ENCODE data around the gene E4F1. TPM values are rescaled to one million over a fixed set of nuclear protein-coding genes. Genes with fewer than 3 reads are reported as not detected.
A peak's percentile ranks its signal among the peaks of the same experiment; 100 is the strongest.

The E4F1 gene
- total and polyA plus RNA-seq, 9 of the 15 experiments (the other 6 are each of a cell fraction or from before 2014, with no cell fraction given): 0.48 to 94.9 (median 20.4) TPM

- intact Hi-C loops (cut with micrococcal nuclease) (no loop called here), in situ Hi-C loops (cut with MboI) (no loop called here)
- H3K4me2 ChIP-seq (ENCODE audit: insufficient read depth, low read length): no peak overlapping the region
- no peak for ATAC-seq
- H3K9ac ChIP-seq (ENCODE audit: insufficient read depth in 1 of 2, low read depth in 2 of 2, low read length in 2 of 2): peak overlapping the region in 1 of 2 experiments; percentile 71; a peak in 2 of 4 replicates
- no peaks in the 10 kb centered on the region for H3K79me2 ChIP-seq (ENCODE audit: control insufficient read depth, insufficient read depth, low read length)
- no peak overlapping the region for H2AFZ ChIP-seq (ENCODE audit: low read depth, low read length)
- ChIA-PET POLR2A (no interaction called here), CTCF (ENCODE audit: low intra/inter-chr PET ratio) (no interaction called here)
- H3K9me1 ChIP-seq (ENCODE audit: control insufficient read depth, insufficient read depth, low read length): no peaks in the 10 kb centered on the region
- H3K9me3 ChIP-seq (replicated peaks; ENCODE audit: control insufficient read depth, insufficient read depth, low read depth, low read length): no peaks in the 10 kb centered on the region
- no peaks in the 10 kb centered on the region for H3K36me3 ChIP-seq (ENCODE audit: control insufficient read depth, insufficient read depth, low read length)
- no peak for DNase-seq (ENCODE audit: extremely low read depth in 1 of 4, low spot score in 3 of 4)
- WGBS (ENCODE audit: insufficient coverage, low coverage, missing lambda C conversion rate): 74% methylated on average over 7 of the region's 8 CpGs
- no TSS peak for BruUV-seq (replicated peaks)
- no peak for FAIRE-seq
- H3K4me1 ChIP-seq (replicated peaks in 1 of 2; ENCODE audit: control insufficient read depth in 2 of 2, insufficient read depth in 2 of 2, low read length in 2 of 2): peaks cover 0 to 68% of the 10 kb centered on the region in 2 experiments; a peak in 2 of 5 replicates
- no peak overlapping the region for H3K4me3 ChIP-seq
- 0 out of 2 replicates have a peak, but pooled peaks cover 3% of the 10 kb centered on the region for H4K20me1 ChIP-seq (replicated peaks; ENCODE audit: control insufficient read depth, insufficient read depth, low read length)
- no peaks in the 10 kb centered on the region for H3K27me3 ChIP-seq (ENCODE audit: control insufficient read depth in 2 of 2, insufficient read depth in 2 of 2, low read length in 2 of 2)
- TF ChIP-seq RBM17 (IDR thresholded peaks at IDR 0.05; ENCODE audit: borderline replicate concordance, low read depth, low read length): no peak
- no peak for TF ChIP-seq HBP1 (CRISPR knock-in tag; IDR thresholded peaks at IDR 0.05)
- peak; percentile 69; the same call in 1 of the 2 replicates for TF ChIP-seq ZNF121 (CRISPR knock-in tag; conservative IDR thresholded peaks at IDR 0.05)
- TF ChIP-seq HES1 (IDR thresholded peaks at IDR 0.05; ENCODE audit: low read depth): no peak
- TF ChIP-seq SMARCE1 (IDR thresholded peaks at IDR 0.05): no peak
- no peak overlapping the region for H3K27ac ChIP-seq (ENCODE audit: extremely low read depth, low read depth, low read length)
Observed at GRCh38 chr16:2188395-2188794, 35.0 kb upstream of the E4F1 start.

All from K562 (cell line).